ENCODE data around the gene ARID5A.
A peak's percentile ranks its signal among the peaks of the same experiment; 100 is the strongest.

ARID5A gene

DNA sequence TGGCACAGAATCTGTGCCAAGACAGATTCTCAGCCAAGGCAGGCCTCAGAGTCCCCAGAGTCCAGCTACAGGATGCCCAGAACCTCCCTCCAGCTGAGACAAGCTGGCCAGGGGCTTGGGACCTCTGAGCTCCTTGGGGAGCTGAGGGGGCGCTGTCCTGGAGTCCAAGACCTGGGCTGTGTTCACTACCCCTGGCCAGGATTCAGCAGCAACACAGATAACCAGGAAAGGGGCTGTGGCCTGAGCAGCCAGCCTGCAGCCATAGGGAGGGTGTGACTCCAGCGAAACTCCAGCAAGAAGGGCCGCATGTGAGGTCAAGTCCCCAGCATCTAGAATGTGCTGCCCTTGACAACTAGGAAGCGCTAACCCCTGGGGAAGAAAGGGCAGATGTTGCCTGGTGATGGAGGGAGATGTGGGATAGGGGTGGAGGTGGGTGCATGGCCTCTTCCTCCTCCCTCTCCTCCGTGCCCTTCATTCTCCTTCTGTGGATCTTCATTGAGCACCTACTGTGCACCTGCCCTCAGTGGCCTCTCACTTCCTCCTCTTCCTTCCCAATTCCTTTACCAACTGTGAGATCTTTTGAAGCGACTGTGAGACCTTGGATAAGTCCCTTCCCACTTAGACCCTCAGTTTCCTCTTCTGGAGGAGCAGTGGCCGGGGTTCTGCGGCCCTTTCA, 7.7 kb upstream of the ARID5A start:
- TF ChIP-seq, protein P1, sequence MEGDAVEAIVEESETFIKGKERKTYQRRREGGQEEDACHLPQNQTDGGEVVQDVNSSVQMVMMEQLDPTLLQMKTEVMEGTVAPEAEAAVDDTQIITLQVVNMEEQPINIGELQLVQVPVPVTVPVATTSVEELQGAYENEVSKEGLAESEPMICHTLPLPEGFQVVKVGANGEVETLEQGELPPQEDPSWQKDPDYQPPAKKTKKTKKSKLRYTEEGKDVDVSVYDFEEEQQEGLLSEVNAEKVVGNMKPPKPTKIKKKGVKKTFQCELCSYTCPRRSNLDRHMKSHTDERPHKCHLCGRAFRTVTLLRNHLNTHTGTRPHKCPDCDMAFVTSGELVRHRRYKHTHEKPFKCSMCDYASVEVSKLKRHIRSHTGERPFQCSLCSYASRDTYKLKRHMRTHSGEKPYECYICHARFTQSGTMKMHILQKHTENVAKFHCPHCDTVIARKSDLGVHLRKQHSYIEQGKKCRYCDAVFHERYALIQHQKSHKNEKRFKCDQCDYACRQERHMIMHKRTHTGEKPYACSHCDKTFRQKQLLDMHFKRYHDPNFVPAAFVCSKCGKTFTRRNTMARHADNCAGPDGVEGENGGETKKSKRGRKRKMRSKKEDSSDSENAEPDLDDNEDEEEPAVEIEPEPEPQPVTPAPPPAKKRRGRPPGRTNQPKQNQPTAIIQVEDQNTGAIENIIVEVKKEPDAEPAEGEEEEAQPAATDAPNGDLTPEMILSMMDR (IDR thresholded peaks at IDR 0.05; ENCODE audit: low read depth, low read length), result no peak
- no peak overlapping the region for H3K4me3 ChIP-seq (ENCODE audit: low read depth, low read length)

DNA sequence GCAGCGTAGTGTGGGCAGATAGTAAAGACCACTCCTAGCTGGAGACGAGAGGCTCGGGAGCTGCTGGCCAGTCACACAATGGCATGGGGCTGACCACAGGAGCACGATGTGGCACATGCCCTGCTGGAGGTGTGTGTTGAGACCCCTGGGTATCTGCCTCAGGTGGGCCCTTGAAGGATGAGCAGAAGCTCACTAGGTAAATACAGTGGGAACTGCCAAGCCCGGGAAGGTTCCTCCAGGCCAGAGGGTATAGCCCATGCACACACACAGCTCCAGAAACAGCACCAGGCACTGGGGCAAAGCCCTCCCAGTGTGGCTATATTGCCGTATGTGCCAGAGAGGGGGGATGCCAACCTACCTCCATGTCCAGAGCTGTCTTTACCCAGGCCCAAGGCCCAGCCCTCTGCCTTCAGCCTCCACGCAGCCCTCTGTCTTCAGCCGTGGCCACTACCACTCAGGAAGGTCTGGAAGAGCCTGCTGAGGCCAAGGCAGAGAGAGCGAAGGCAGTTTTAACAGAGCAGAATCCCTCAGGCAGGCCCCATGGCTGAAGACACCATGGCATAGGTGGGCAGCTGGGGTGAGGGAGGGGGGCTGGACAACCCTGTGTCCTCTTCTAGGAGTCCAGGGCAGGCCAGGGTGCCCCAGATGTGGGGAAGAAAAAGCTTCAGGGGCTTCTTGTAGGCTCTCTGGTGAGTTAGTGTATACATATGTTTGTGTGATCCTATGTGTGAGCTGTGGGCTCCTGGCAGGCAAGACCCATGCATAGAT, 7.0 kb upstream of the ARID5A start:
- no peak overlapping the region for H3K4me3 ChIP-seq (ENCODE audit: low read depth, low read length)
- TF ChIP-seq, protein P1 (IDR thresholded peaks at IDR 0.05; ENCODE audit: low read depth, low read length), result no peak

DNA sequence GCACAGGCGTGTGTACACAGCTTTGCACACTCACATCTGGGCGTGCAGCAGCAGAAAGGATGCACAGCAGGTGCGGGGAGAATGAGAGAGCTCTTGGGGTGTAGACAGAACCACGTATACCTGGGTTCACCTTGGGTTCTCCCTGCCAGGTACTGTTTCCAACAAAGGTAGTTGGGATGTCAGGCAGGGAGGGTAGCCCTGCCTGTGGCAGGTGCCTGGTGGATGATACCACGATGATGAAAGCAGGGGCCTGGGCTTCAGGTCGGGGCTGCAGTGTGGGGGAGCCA, 6.5 kb upstream of the ARID5A start:
- no peak overlapping the region for H3K4me3 ChIP-seq (ENCODE audit: low read depth, low read length)

DNA sequence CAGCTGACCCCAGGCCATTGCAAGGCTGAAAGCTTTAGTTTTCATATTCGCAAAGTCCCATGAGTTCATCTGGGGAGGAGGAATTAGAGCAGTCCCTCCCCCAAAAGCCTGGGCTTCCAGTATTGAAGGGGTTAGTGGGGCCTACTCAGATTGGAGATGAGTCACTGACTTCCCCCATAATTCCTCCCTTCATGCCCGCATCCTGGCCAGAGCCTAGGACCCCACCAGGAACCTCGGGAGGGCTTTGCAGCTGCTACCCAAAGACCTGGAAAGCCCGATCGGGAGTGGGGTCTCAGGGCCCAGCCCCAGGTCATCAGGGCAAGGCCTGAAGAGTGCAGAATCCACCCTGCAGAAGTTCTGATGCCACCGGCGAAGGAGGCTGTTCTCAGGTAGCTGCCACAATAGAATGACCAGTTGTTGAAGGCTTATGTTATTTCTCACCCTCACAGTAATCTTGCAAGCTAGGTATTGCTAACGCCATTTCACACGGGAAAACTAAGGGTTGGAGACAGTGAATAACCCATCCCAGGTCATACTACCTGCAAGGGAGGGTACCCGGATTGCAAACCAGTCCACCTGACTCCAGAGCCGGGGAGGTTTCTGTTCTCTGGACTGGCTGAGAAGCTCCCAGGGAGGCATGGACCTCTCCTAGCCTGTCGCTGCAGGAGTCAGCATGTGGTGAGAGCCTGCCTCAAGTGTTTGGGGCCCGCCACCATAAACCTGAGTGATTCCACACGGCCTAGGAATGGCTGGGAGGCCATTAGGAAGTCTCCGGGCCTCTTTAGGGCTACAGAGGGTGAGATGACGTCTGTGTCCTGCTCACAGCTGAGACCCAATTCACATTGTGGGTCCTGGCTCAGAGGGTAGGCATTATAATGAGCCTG, 5.8 kb upstream of the ARID5A start:
- no peak overlapping the region for H3K4me3 ChIP-seq (ENCODE audit: low read depth, low read length)
- TF ChIP-seq, protein P1 (IDR thresholded peaks at IDR 0.05; ENCODE audit: low read depth, low read length), result no peak

More for the DNA sequence above, 6.5 kb upstream of the ARID5A start:
- TF ChIP-seq, protein P1 (IDR thresholded peaks at IDR 0.05; ENCODE audit: low read depth, low read length), result no peak

DNA sequence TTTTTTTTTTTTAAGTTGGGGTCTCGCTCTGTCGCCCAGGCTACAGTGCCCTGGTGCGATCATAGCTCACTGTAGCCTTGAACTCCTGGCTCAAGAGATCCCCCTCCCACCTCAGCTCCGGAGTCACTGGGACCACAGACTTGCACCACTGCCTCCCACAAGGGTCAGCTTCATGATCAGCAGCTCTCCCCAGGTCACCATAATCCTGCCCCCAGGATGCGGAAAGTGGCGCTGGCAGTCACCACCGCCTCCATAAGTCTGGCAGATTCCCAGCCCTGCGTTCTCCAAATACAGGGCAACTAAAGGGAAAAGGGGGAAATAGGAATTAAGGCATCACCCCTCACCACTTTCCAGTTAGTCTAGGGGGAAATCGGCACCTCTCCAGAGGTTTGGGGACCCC, 5.2 kb upstream of the ARID5A start:
- TF ChIP-seq, protein P1 (IDR thresholded peaks at IDR 0.05; ENCODE audit: low read depth, low read length), result no peak

DNA sequence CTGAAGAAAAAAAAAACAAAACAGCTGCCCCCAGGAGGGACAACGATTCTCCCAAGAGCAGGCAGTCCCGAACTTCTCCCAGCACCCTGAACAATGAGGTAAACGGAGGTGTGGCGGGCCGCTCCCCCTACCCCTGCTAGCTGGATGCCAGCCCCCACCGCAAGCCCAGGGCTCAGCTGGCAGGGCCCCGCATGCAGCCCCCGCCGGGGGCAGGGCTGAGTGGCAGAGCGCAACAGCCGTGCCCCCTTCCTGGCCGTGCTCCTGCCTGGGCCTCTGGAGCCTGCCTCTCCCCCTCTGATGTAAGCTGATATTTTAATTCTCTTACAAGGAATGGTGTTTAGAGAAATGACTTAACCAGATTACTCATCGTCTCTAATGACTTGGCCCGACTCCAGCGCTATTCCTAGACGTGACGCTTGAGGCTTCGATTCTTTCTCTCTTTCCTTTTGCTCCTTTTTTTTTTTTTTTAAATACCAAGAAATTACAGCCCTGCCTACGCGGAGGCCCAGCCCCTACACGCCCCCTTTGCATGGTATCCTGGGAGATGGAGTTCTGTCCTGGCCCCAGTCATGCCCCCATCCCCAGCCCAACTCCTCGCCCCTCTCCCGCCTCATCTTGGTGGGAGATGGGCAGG, 4.6 kb upstream of the ARID5A start:
- TF ChIP-seq, protein P1 (IDR thresholded peaks at IDR 0.05; ENCODE audit: low read depth, low read length), result no peak
- peak overlapping the region; percentile 28 for H3K4me3 ChIP-seq (ENCODE audit: low read depth, low read length)

More for the DNA sequence above, 5.2 kb upstream of the ARID5A start:
- no peak overlapping the region; the same call in 1 of the 2 replicates for H3K4me3 ChIP-seq (ENCODE audit: low read depth, low read length)
